Activated T-helper 17 cell treated with anti-CD3 and anti-CD28 coated beads, Interleukin-2, amount 50 U/mL, for 72 hours (primary cell): ENCODE data around the gene DHRS3. TPM values are rescaled to one million over a fixed set of nuclear protein-coding genes. Genes with fewer than 3 reads are reported as not detected.
"Not testable (repeated sequence)": the region's sequence is repeated elsewhere in the genome, so short reads cannot be mapped to it uniquely, and the experiment has no call there.

Experiments used
- ATAC-seq: fragments of 150-1000 bp; cut with Tn5 transposase; replicated peaks from 2 replicates; pipeline ENCODE4 v1.10.0; 2021; ENCODE audit warnings: mild to moderate bottlenecking, moderate library complexity
- H3K27ac Mint-ChIP-seq: one replicate; pipeline ENCODE4 v1.8.0; 2022; ENCODE audit warnings: mixed read lengths
- H3K27me3 Mint-ChIP-seq: one replicate; pipeline ENCODE4 v1.8.0; 2022; ENCODE audit warnings: mixed read lengths
- H3K36me3 Mint-ChIP-seq: one replicate; pipeline ENCODE4 v1.8.0; 2022; ENCODE audit warnings: low read depth, mild to moderate bottlenecking, mixed read lengths
- H3K4me1 Mint-ChIP-seq: one replicate; pipeline ENCODE4 v1.8.0; 2022; ENCODE audit warnings: mixed read lengths
- H3K4me3 Mint-ChIP-seq: one replicate; pipeline ENCODE4 v1.8.0; 2022; ENCODE audit warnings: mild to moderate bottlenecking, mixed read lengths
- H3K9me3 Mint-ChIP-seq: one replicate; pipeline ENCODE4 v1.8.0; 2022; ENCODE audit warnings: mixed read lengths
- total RNA-seq, 2 donors: library from RNA; stranded (reverse); gene quantifications; one replicate each; pipeline ENCODE4 v1.2.3, GENCODE V29; 2022

Gene DHRS3
- total RNA-seq, 2 donors from 2014 or later, result 15.9 to 97.8 TPM

- Mint-ChIP-seq H3K9me3 (peaks cover 19% of the 10 kb centered on the region), H3K27ac (peak overlapping the region; percentile 50), H3K4me1 (peaks cover 4% of the 10 kb centered on the region), H3K36me3 (peaks cover 21% of the 10 kb centered on the region), H3K4me3 (peak overlapping the region; percentile 18), H3K27me3 (no peaks in the 10 kb centered on the region)
- ATAC-seq, result peak; percentile 69
These were observed 81.9 kb downstream of the DHRS3 start for GRCh38 chr1:12536023-12536639.

GRCh38 chr1:12532405-12533315, 85.3 kb downstream of the DHRS3 start:
- ATAC-seq, result no peak
- Mint-ChIP-seq H3K27me3 (no peaks in the 10 kb centered on the region), H3K9me3 (peaks cover 17% of the 10 kb centered on the region), H3K4me1 (peaks cover 11% of the 10 kb centered on the region), H3K36me3 (peaks cover 20% of the 10 kb centered on the region), H3K27ac (no peak overlapping the region), H3K4me3 (no peak overlapping the region)

- H3K4me1 Mint-ChIP-seq, result peaks cover 11% of the 10 kb centered on the region
- ATAC-seq, result no peak
- H3K9me3 Mint-ChIP-seq, result peaks cover 8% of the 10 kb centered on the region
- H3K4me3 Mint-ChIP-seq, result no peak overlapping the region
- no peaks in the 10 kb centered on the region for H3K27me3 Mint-ChIP-seq
- peaks cover 8% of the 10 kb centered on the region for H3K36me3 Mint-ChIP-seq
- no peak overlapping the region for H3K27ac Mint-ChIP-seq
These were observed 86.9 kb downstream of the DHRS3 start for GRCh38 chr1:12531179-12531499.

- no peaks in the 10 kb centered on the region for H3K27me3 Mint-ChIP-seq
- peaks cover 11% of the 10 kb centered on the region for H3K4me1 Mint-ChIP-seq
- no peak overlapping the region for H3K27ac Mint-ChIP-seq
- no peak for ATAC-seq
- H3K9me3 Mint-ChIP-seq, result peaks cover 4% of the 10 kb centered on the region
- H3K4me3 Mint-ChIP-seq, result no peak overlapping the region
- H3K36me3 Mint-ChIP-seq, result peaks cover 4% of the 10 kb centered on the region
These were observed 87.4 kb downstream of the DHRS3 start for GRCh38 chr1:12530462-12531178.

GRCh38 chr1:12529640-12530174, 88.3 kb downstream of the DHRS3 start:
- H3K27me3 Mint-ChIP-seq, result no peaks in the 10 kb centered on the region
- H3K36me3 Mint-ChIP-seq, result no peaks in the 10 kb centered on the region
- ATAC-seq, result no peak
- no peak overlapping the region for H3K4me3 Mint-ChIP-seq
- peak overlapping the region; percentile 57 for H3K27ac Mint-ChIP-seq
- H3K9me3 Mint-ChIP-seq, result no peaks in the 10 kb centered on the region
- H3K4me1 Mint-ChIP-seq, result peaks cover 11% of the 10 kb centered on the region

- Mint-ChIP-seq H3K4me1 (peaks cover 10% of the 10 kb centered on the region), H3K4me3 (no peak overlapping the region), H3K27ac (no peak overlapping the region), H3K9me3 (no peaks in the 10 kb centered on the region), H3K27me3 (no peaks in the 10 kb centered on the region), H3K36me3 (no peaks in the 10 kb centered on the region)
- no peak for ATAC-seq
These were observed 89.8 kb downstream of the DHRS3 start for GRCh38 chr1:12528021-12528852.

- H3K4me1 Mint-ChIP-seq, result peaks cover 7% of the 10 kb centered on the region
- H3K27ac Mint-ChIP-seq, result no peak overlapping the region
- H3K36me3 Mint-ChIP-seq, result no peaks in the 10 kb centered on the region
- no peaks in the 10 kb centered on the region for H3K9me3 Mint-ChIP-seq
- H3K27me3 Mint-ChIP-seq, result no peaks in the 10 kb centered on the region
- ATAC-seq, result no peak
- no peak overlapping the region for H3K4me3 Mint-ChIP-seq
These were observed 90.4 kb downstream of the DHRS3 start for GRCh38 chr1:12527564-12527963.

- Mint-ChIP-seq H3K27me3 (no peaks in the 10 kb centered on the region), H3K9me3 (no peaks in the 10 kb centered on the region), H3K27ac (peak overlapping the region; percentile 16), H3K36me3 (no peaks in the 10 kb centered on the region), H3K4me3 (no peak overlapping the region), H3K4me1 (peaks cover 7% of the 10 kb centered on the region)
- ATAC-seq, result no peak
These were observed 92.5 kb downstream of the DHRS3 start for GRCh38 chr1:12525311-12526181.

GRCh38 chr1:12524266-12524665, 93.7 kb downstream of the DHRS3 start:
- Mint-ChIP-seq H3K27ac (no peak overlapping the region), H3K27me3 (no peaks in the 10 kb centered on the region), H3K36me3 (no peaks in the 10 kb centered on the region), H3K4me1 (peaks cover 8% of the 10 kb centered on the region), H3K4me3 (no peak overlapping the region), H3K9me3 (no peaks in the 10 kb centered on the region)
- ATAC-seq, result no peak

- H3K27me3 Mint-ChIP-seq, ATAC-seq, H3K27ac Mint-ChIP-seq, H3K36me3 Mint-ChIP-seq, H3K9me3 Mint-ChIP-seq, H3K4me3 Mint-ChIP-seq: not testable (repeated sequence)
- H3K4me1 Mint-ChIP-seq, result peaks cover 14% of the 10 kb centered on the region
These were observed 95.2 kb downstream of the DHRS3 start for GRCh38 chr1:12522780-12523179.

GRCh38 chr1:12521096-12521495, 96.9 kb downstream of the DHRS3 start:
- no peak overlapping the region for H3K27ac Mint-ChIP-seq
- H3K27me3 Mint-ChIP-seq, result no peaks in the 10 kb centered on the region
- H3K4me1 Mint-ChIP-seq, result peaks cover 19% of the 10 kb centered on the region
- ATAC-seq, result no peak
- H3K36me3 Mint-ChIP-seq, result peaks cover 6% of the 10 kb centered on the region
- H3K9me3 Mint-ChIP-seq, result no peaks in the 10 kb centered on the region
- no peak overlapping the region for H3K4me3 Mint-ChIP-seq

GRCh38 chr1:12519693-12520364, 98.2 kb downstream of the DHRS3 start:
- Mint-ChIP-seq H3K4me1 (peaks cover 20% of the 10 kb centered on the region), H3K27me3 (no peaks in the 10 kb centered on the region), H3K9me3 (no peaks in the 10 kb centered on the region), H3K4me3 (peak overlapping the region; percentile 57), H3K27ac (peak overlapping the region; percentile 39), H3K36me3 (peaks cover 6% of the 10 kb centered on the region)
- no peak for ATAC-seq
